Urothelium cell line (cell line): Measurements from ENCODE around the gene PBRM1.

ENCODE experiments used
- DNase-seq: peaks from one replicate; pipeline ENCODE4 v3.0.0; 2011; ENCODE audit warnings: low spot score, mixed read lengths
- FAIRE-seq: peaks from 2 replicates; lab custom pipeline; 2011; peaks lifted over from hg19 to GRCh38; lab: Jason Lieb, UNC

The PBRM1 gene

GRCh38 chr3:52525680-52526561 lies 159.8 kb downstream of the PBRM1 start:
- DNase-seq, result no peak
- no peak for FAIRE-seq

GRCh38 chr3:52524752-52525679 lies 160.7 kb downstream of the PBRM1 start:
- no peak for DNase-seq
- no peak for FAIRE-seq

- DNase-seq, result no peak
- FAIRE-seq, result no peak
Observed at GRCh38 chr3:52524258-52524751, 161.4 kb downstream of the PBRM1 start.

- no peak for DNase-seq
- no peak for FAIRE-seq
Observed at GRCh38 chr3:52523386-52524257, 162.1 kb downstream of the PBRM1 start.

GRCh38 chr3:52522651-52523251 lies 163.0 kb downstream of the PBRM1 start:
- DNase-seq, result no peak
- FAIRE-seq, result no peak

GRCh38 chr3:52521881-52522650 lies 163.6 kb downstream of the PBRM1 start:
- no peak for DNase-seq
- FAIRE-seq, result no peak

- DNase-seq (no peak), FAIRE-seq (no peak)
Observed at GRCh38 chr3:52521488-52521824, 164.3 kb downstream of the PBRM1 start.

GRCh38 chr3:52520716-52521487 lies 164.8 kb downstream of the PBRM1 start:
- DNase-seq (no peak), FAIRE-seq (no peak)

- no peak for FAIRE-seq
- no peak for DNase-seq
Observed at GRCh38 chr3:52520141-52520667, 165.5 kb downstream of the PBRM1 start.

- DNase-seq, result no peak
- FAIRE-seq, result peak; percentile 81
Observed at GRCh38 chr3:52519445-52520140, 166.1 kb downstream of the PBRM1 start.

GRCh38 chr3:52518723-52519444 lies 166.8 kb downstream of the PBRM1 start:
- DNase-seq, result no peak

GRCh38 chr3:52517796-52518722 lies 167.7 kb downstream of the PBRM1 start:
- FAIRE-seq (peak; percentile 9), DNase-seq (no peak)

More at GRCh38 chr3:52518723-52519444, 166.8 kb downstream of the PBRM1 start:
- no peak for FAIRE-seq

GRCh38 chr3:52516509-52517195 lies 169.1 kb downstream of the PBRM1 start:
- DNase-seq (no peak), FAIRE-seq (no peak)

- no peak for FAIRE-seq
- DNase-seq, result no peak
Observed at GRCh38 chr3:52515192-52515591, 170.5 kb downstream of the PBRM1 start.

GRCh38 chr3:52514576-52514975 lies 171.1 kb downstream of the PBRM1 start:
- DNase-seq (no peak), FAIRE-seq (no peak)
